Choroid plexus epithelial cell (primary cell): ENCODE measurements around the gene SLC25A45.

Experiments used
- DNase-seq: peaks from one replicate; pipeline ENCODE4 v3.0.0-alpha.2; 2010; ENCODE audit warnings: low read depth
- H3K4me3 ChIP-seq: 2 replicates; pipeline ENCODE4 v1.5.1; 2011; ENCODE audit warnings: low read depth, mild to moderate bottlenecking, control low read depth, low read length, moderate library complexity
- TF ChIP-seq, protein P1 (sequence below): conservative IDR thresholded peaks from 2 replicates; pipeline ENCODE4 v1.5.1; 2011; ENCODE audit warnings: low read depth, mild to moderate bottlenecking, control low read depth, inconsistent platforms, low read length, moderate library complexity

SLC25A45 gene

DNA sequence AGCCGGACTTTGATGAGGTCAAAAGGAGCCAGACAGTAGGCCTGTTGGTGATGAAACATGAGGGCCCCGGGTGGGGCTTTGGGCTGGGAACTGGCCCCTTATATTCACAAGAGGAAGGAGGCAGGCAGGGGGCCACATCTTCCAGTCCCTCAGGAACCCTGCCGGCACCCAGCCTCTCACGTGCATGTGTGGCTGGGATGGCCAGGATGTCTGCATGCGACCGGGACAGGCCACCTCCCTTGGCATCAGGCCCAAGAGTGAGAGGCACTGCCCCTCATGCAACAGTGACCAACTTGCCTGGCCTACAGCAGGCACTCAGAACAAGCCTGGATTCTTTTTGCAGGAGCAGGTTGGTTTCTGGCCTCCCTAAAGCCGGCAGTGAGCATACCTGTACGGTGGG, 5.4 kb downstream of the SLC25A45 start:
- TF ChIP-seq, protein P1, sequence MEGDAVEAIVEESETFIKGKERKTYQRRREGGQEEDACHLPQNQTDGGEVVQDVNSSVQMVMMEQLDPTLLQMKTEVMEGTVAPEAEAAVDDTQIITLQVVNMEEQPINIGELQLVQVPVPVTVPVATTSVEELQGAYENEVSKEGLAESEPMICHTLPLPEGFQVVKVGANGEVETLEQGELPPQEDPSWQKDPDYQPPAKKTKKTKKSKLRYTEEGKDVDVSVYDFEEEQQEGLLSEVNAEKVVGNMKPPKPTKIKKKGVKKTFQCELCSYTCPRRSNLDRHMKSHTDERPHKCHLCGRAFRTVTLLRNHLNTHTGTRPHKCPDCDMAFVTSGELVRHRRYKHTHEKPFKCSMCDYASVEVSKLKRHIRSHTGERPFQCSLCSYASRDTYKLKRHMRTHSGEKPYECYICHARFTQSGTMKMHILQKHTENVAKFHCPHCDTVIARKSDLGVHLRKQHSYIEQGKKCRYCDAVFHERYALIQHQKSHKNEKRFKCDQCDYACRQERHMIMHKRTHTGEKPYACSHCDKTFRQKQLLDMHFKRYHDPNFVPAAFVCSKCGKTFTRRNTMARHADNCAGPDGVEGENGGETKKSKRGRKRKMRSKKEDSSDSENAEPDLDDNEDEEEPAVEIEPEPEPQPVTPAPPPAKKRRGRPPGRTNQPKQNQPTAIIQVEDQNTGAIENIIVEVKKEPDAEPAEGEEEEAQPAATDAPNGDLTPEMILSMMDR, result no peak
- DNase-seq, result no peak
- H3K4me3 ChIP-seq, result no peak overlapping the region

DNA sequence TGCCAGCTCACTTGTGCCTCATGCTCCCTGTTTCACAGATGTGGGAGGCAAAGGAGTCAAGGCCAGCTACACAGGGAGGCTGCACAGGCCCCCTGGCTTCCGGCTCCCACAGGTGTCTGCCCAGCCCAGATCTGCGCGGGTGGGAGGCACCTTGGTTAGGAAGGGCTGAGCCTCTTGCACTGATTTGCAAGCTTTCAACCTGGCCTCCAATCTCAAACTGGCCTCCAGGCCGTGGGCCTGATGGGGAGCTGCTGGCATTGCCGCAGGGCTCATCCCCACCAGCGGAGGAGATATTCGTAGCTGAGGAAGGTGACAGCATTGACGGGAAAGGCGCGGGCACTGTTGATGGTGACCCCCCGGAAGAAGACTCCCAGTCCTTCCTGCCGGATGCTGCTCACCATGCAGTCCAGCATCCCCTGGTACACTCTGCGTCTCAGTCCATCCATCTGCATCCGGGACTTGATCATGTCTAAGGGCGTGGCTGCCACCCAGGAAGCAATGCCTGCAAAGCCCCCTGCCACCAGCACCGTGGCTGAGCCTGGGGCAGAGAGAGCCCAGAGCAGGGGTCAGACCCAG, 6.2 kb downstream of the SLC25A45 start:
- no peak for DNase-seq
- TF ChIP-seq, protein P1, result no peak
- no peak overlapping the region for H3K4me3 ChIP-seq

DNA sequence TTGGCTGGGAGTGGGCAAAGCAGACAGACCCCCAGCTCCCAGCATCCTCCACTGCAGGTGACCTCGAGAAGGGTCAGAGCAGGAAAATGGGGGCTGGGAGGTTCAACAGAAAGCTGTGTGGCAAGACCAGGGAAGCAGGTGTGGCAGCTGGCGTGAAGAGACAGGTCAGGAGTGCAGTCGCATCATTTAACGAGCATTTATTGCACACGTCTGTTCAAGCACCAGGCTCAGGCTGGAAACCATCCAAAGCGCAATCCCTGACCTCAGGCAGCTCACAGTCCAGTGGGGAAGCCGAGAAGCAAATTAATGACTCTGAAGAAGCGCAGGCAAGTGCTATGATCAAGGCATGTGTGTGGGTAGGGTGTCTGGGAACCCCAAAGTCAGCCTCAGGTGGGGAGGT, 7.4 kb downstream of the SLC25A45 start:
- no peak for DNase-seq
- TF ChIP-seq, protein P1, result no peak
- no peak overlapping the region for H3K4me3 ChIP-seq

DNA sequence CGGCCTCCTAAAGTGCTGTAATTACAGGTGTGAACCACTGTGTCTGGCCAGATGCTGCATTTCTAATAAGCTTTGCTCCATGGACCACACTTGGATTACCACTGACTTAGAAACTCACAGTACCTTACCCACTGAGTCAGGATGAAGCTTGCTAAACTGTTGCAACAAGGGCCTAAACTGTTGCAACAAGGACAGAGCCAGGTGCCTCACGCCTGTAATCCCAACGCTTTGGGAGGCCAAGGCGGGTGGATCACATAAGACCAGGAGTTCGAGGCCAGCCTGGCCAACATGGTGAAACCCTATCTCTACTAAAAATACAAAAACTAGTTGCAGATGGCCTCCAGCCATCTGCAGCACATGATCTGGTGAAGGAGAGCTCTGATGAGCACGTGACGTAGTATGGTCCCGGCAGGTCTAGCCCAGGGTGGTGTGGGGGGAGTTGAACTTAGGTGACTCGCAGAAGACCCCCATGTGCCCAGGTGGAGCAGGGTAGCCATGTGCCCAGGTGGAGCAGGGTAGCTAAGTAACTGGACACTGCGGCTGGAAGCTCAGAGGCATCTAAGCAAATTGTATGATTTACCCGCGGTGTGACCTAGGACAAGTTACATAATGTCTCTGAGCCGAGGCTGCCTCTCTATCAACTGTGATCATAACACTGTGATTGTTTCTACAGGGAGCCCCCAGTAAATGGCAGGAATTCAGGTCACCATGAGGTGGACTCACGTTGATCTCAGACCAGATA, 8.4 kb downstream of the SLC25A45 start:
- TF ChIP-seq, protein P1, result no peak
- DNase-seq, result no peak
- no peak overlapping the region for H3K4me3 ChIP-seq

DNA sequence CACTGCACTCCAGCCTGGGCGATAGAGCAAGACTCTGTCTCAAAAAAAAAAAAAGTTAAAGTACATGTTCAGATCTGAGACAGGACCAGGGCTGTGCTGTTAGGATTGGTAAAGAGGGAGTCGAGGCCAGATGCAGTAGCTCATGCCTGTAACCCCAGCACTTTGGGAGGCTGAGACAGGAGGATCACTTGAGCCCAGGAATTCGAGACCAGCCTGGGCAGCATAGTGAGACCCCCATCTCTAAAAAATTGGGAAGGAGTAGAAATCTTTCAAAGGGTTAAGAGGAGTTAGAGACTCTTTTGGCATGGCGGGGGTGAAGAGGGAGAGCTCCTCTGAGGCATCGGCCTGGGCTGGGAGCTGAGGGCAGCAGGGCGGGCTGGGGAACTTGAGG, 11.8 kb downstream of the SLC25A45 start:
- H3K4me3 ChIP-seq, result no peak overlapping the region

DNA sequence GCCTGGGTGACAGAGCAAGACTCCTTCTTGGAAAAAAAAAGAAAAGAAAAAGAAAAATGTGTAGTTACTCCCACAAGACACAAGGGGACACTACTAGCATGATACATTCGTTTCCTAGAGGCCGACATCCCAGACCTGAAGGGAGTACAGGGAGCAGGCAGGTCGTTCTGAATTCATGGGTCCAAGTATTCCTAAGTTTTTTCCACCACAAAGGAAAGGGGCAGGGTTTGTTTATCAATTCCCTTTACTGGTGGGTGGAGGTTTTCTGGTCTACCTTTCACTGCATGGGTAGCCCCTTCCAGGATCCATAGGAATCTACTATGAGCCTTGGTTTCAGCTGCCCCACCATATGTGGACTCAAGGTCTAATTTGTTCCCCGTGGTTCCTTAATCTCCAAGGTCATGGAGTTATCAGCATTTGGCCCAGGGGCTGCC, 16.1 kb downstream of the SLC25A45 start:
- TF ChIP-seq, protein P1, result peak; percentile 81
- DNase-seq, result peak; percentile 91
- no peak overlapping the region for H3K4me3 ChIP-seq

More for the DNA sequence above, 11.8 kb downstream of the SLC25A45 start:
- DNase-seq, result no peak
- TF ChIP-seq, protein P1, result no peak

DNA sequence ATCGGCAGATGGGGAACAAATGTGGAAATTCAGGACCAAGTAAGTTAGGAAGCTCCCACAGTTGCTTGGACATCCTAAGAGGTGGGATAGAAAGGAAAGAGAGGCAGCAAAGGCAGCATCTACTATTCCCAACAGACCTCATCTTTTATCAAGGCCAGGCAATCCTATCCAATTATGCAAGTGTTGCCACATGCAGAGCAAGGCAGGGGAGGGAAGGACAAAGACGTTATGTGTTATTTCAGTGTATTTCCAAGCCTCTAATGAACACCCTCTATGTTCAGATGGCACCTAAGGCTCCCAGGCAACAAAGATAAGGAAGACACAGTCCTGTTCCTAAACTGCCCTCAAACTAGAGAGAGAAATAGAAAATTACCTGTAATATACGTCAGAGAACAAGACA, 18.7 kb downstream of the SLC25A45 start:
- TF ChIP-seq, protein P1, result no peak
- peak; percentile 42 for DNase-seq
- no peak overlapping the region for H3K4me3 ChIP-seq
